ENCODE data around the gene SERPINA9.
"Not testable (repeated sequence)": the region's sequence is repeated elsewhere in the genome, so short reads cannot be mapped to it uniquely, and the experiment has no call there.

Gene SERPINA9

DNA sequence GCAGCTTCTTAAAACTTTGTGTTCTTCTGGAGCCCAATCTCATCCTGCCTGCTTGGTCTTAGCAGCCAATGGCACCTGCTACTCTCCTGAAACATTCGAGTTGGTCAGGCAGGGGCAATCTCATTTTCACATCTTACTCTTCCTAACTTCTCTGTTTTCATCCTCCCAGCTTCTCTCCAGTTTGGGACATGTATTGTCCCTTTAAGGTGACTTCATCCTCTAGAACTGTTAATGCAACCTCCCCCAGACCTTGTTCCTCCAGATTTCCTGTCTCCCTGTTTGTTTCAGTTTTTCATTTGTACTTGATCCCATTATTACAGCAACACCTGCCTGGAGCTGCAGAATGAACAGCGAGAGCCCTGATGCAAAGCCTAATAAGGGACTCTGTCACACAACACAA is 54.7 kb downstream of the SERPINA9 start:
- DNase-seq: no peak

DNA sequence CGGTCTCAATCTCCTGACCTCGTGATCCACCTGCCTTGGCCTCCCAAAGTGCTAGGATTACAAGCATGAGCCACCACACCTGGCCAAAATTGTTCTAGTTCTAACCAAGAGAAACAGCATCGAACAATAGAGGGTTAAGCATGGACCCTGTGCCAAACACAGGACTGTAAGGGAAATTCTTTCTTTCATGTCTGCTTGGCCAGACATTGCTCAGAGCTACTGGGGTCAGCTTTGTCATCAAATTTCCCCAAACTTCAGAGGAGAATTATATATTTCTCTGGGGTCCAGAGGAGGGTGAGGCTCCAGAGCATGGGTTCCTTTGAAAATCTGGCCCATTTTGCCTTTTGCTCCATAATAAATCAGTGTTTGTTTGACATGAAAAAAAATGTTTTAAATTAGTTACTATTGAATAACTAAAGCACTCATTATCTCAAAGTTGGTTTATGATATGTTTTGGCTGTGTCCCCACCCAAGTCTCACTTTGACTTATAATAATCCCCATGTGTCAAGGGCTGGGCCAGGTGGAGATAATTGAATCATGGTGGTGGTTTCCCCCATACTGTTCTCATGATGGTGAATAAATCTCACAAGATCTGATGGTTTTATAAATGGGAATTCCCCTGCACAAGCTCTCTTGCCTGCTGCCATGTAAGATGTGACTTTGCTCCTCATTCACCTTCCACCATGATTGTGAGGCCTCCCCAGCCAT is 58.3 kb downstream of the SERPINA9 start:
- not testable (repeated sequence) for DNase-seq
